ENCODE measurements around the gene MTERF1.

MTERF1 gene

DNA sequence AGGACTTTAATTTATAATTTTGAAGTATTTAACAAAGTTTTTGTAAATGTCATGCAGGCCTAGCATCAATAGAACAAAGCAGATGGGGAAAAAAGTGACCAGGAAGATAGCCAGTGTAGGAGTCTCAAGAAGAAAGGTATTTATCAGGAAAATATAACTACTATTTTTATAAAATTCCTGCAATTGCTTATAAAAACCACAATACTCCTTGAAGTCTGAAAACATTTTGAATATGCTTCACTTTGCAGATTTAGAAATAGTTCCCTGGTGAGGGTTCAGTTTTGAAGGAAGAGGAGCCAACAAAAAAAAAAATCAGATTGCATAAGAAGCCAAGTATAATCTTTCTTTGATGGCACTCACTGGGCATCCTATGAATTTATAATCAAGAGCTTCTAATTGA lies 34.1 kb downstream of the MTERF1 start:
- TF ChIP-seq POLR2AphosphoS5 (IDR thresholded peaks at IDR 0.05; ENCODE audit: low read depth, low read length): no peak
- TF ChIP-seq TAF1 (IDR thresholded peaks at IDR 0.05; ENCODE audit: borderline replicate concordance, insufficient read depth, low read length): no peak
- TF ChIP-seq FOXP2 (optimal IDR thresholded peaks at IDR 0.05; ENCODE audit: borderline replicate concordance, extremely low read depth, extremely low read length, insufficient read depth): no peak
- TF ChIP-seq SIN3A (IDR thresholded peaks at IDR 0.05; ENCODE audit: borderline replicate concordance, insufficient read depth, low read length): no peak
- TF ChIP-seq REST (IDR thresholded peaks at IDR 0.05; ENCODE audit: insufficient read depth in 1 of 2, low read depth in 2 of 2, low read length in 2 of 2): no peak

DNA sequence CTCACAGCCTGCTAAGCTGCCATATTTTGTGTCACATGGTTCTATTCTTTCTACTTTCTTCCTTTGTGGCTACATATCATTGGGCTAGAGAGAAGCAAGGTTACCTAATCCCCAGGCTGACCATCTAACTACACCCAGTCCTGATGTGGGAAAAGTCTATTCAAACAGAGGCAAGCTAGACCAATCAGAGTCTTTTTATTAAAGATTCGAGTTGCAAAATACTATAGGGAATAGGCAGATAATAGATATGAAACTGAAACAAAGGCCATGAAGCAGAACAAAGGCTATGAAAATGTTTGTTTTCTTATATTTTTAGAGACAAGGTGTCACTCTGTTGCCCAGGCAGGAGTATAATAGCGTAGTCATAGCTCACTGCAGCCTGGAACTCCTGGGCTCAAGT lies 36.7 kb downstream of the MTERF1 start:
- no peak for TF ChIP-seq REST (IDR thresholded peaks at IDR 0.05; ENCODE audit: insufficient read depth in 1 of 2, low read depth in 2 of 2, low read length in 2 of 2)
- TF ChIP-seq TAF1 (IDR thresholded peaks at IDR 0.05; ENCODE audit: borderline replicate concordance, insufficient read depth, low read length): no peak
- no peak for TF ChIP-seq SIN3A (IDR thresholded peaks at IDR 0.05; ENCODE audit: borderline replicate concordance, insufficient read depth, low read length)
- TF ChIP-seq FOXP2 (optimal IDR thresholded peaks at IDR 0.05; ENCODE audit: borderline replicate concordance, extremely low read depth, extremely low read length, insufficient read depth): no peak
- TF ChIP-seq POLR2AphosphoS5 (IDR thresholded peaks at IDR 0.05; ENCODE audit: low read depth, low read length): no peak

DNA sequence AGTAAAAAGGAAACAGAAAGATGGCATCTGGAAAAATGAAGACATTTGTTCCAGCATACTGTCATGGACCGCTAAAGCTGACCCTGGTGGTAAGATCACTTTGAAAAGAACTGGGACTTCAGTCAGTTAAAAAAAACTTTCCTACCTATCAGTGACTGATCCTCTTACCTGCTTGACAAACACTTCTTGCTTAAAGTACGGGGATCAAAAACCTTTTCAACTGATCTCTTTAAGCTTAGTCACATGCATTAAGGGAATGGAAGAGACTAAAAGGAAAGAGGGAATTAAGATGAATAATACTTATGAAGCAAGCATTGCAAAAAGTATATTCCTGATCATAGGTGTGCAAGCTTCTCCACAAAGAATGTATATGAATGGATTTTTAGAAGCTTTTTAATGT lies 42.1 kb downstream of the MTERF1 start:
- no peak for TF ChIP-seq REST (IDR thresholded peaks at IDR 0.05; ENCODE audit: insufficient read depth in 1 of 2, low read depth in 2 of 2, low read length in 2 of 2)
- no peak for TF ChIP-seq FOXP2 (optimal IDR thresholded peaks at IDR 0.05; ENCODE audit: borderline replicate concordance, extremely low read depth, extremely low read length, insufficient read depth)
- no peak for TF ChIP-seq TAF1 (IDR thresholded peaks at IDR 0.05; ENCODE audit: borderline replicate concordance, insufficient read depth, low read length)
- TF ChIP-seq POLR2AphosphoS5 (IDR thresholded peaks at IDR 0.05; ENCODE audit: low read depth, low read length): no peak
- TF ChIP-seq SIN3A (IDR thresholded peaks at IDR 0.05; ENCODE audit: borderline replicate concordance, insufficient read depth, low read length): no peak

- TF ChIP-seq FOXP2 (optimal IDR thresholded peaks at IDR 0.05; ENCODE audit: borderline replicate concordance, extremely low read depth, extremely low read length, insufficient read depth): no peak
- no peak for TF ChIP-seq SIN3A (IDR thresholded peaks at IDR 0.05; ENCODE audit: borderline replicate concordance, insufficient read depth, low read length)
- TF ChIP-seq POLR2AphosphoS5 (IDR thresholded peaks at IDR 0.05; ENCODE audit: low read depth, low read length): no peak
- TF ChIP-seq TAF1 (IDR thresholded peaks at IDR 0.05; ENCODE audit: borderline replicate concordance, insufficient read depth, low read length): no peak
- TF ChIP-seq REST (IDR thresholded peaks at IDR 0.05; ENCODE audit: insufficient read depth in 1 of 2, low read depth in 2 of 2, low read length in 2 of 2): no peak
These were observed 43.0 kb downstream of the MTERF1 start for GRCh38 chr7:91837397-91838070.

Data from PFSK-1 (cell line).